SH-SY5Y (cell line): ENCODE results near the gene PDGFB.

Experiments
- GATA2 ChIP-seq: IDR thresholded peaks from 2 replicates; pipeline ENCODE4 v1.6.1; 2011; ENCODE audit warnings: mild to moderate bottlenecking, low read depth, low read length
- GATA3 ChIP-seq: IDR thresholded peaks from 2 replicates; pipeline ENCODE4 v1.6.1; 2011; ENCODE audit warnings: low read depth, mild to moderate bottlenecking, low read length, moderate library complexity

- TF ChIP-seq GATA2 (no peak), GATA3 (no peak)
These were observed 39.3 kb downstream of the PDGFB start for GRCh38 chr22:39205344-39206021.
